GM23338 (cell line): ENCODE measurements around the gene USP48. TPM values are rescaled to one million over a fixed set of nuclear protein-coding genes. Genes with fewer than 3 reads are reported as not detected.

Source experiments
- ATAC-seq: fragments of 200-7000 bp; cut with Tn5 transposase; 3 replicates; pipeline ENCODE4 v1.9.1; 2020
- DNase-seq: peaks from one replicate; pipeline ENCODE4 v3.0.0-alpha.2; 2015; ENCODE audit warnings: low spot score
- H2AFZ ChIP-seq: fragments of 200-600 bp; sonication (generic); 2 replicates; pipeline ENCODE4 v1.8.0; 2016; ENCODE audit warnings: antibody characterized with exemption, mild to moderate bottlenecking, moderate library complexity
- H3F3A ChIP-seq: fragments of 200-600 bp; sonication (generic); replicated peaks from 2 replicates; pipeline ENCODE4 v1.8.0; 2017; ENCODE audit warnings: antibody characterized with exemption, mixed run types, low read depth
- H3K27ac ChIP-seq: fragments of 200-600 bp; sonication (generic); 2 replicates; pipeline ENCODE4 v1.6.1; 2016; ENCODE audit warnings: low read depth
- H3K27me3 ChIP-seq: fragments of 200-600 bp; sonication (generic); 2 replicates; pipeline ENCODE4 v1.8.0; 2016; ENCODE audit warnings: mild to moderate bottlenecking, mixed run types, moderate library complexity; ENCODE audit not compliant: insufficient read depth
- H3K36me3 ChIP-seq: fragments of 200-600 bp; sonication (generic); 2 replicates; pipeline ENCODE4 v1.8.0; 2016; ENCODE audit warnings: mild to moderate bottlenecking; ENCODE audit not compliant: insufficient read depth
- H3K4me1 ChIP-seq: fragments of 200-600 bp; sonication (generic); 2 replicates; pipeline ENCODE4 v1.8.0; 2016; ENCODE audit warnings: mild to moderate bottlenecking, moderate library complexity; ENCODE audit not compliant: insufficient read depth
- H3K4me2 ChIP-seq: fragments of 200-600 bp; sonication (generic); 2 replicates; pipeline ENCODE4 v1.7.1; 2017; ENCODE audit warnings: mixed run types
- H3K4me3 ChIP-seq: fragments of 200-600 bp; sonication (generic); 2 replicates; pipeline ENCODE4 v1.6.1; 2016; ENCODE audit warnings: mixed run types
- H3K79me2 ChIP-seq: fragments of 200-600 bp; sonication (generic); replicated peaks from 2 replicates; pipeline ENCODE4 v1.8.0; 2017; ENCODE audit warnings: mild to moderate bottlenecking; ENCODE audit not compliant: insufficient read depth
- H3K9me2 ChIP-seq: fragments of 200-600 bp; sonication (generic); 2 replicates; pipeline ENCODE4 v1.8.0; 2017; ENCODE audit not compliant: insufficient read depth
- H4K20me1 ChIP-seq: fragments of 200-600 bp; sonication (generic); replicated peaks from 2 replicates; pipeline ENCODE4 v1.8.0; 2017; ENCODE audit warnings: mild to moderate bottlenecking; ENCODE audit not compliant: insufficient read depth
- H3K27ac Mint-ChIP-seq: 2 replicates; pipeline ENCODE4 v1.8.0; 2020; ENCODE audit warnings: inconsistent platforms, mild to moderate bottlenecking, moderate library complexity, mixed read lengths
- H3K27me3 Mint-ChIP-seq: 3 replicates; pipeline ENCODE4 v1.8.0; 2022; ENCODE audit warnings: low read depth, mild to moderate bottlenecking, moderate library complexity, mixed read lengths, inconsistent platforms; ENCODE audit not compliant: insufficient read depth, poor library complexity
- H3K36me3 Mint-ChIP-seq: 3 replicates; pipeline ENCODE4 v1.8.0; 2021; ENCODE audit warnings: low read depth, mild to moderate bottlenecking, inconsistent platforms, moderate library complexity, mixed read lengths
- H3K4me1 Mint-ChIP-seq: 3 replicates; pipeline ENCODE4 v1.8.0; 2020; ENCODE audit warnings: mild to moderate bottlenecking, inconsistent platforms, mixed read lengths
- H3K4me3 Mint-ChIP-seq: 3 replicates; pipeline ENCODE4 v1.8.0; 2021; ENCODE audit warnings: moderate library complexity, mild to moderate bottlenecking, inconsistent platforms, mixed read lengths
- H3K9me3 Mint-ChIP-seq: 3 replicates; pipeline ENCODE4 v1.8.0; 2020; ENCODE audit warnings: moderate library complexity, mild to moderate bottlenecking, inconsistent platforms, mixed read lengths
- CREB1 ChIP-seq: fragments of 250-450 bp; sonication (Bioruptor Pico); IDR thresholded peaks from 2 replicates; pipeline ENCODE4 v1.5.0; 2020; ENCODE audit warnings: low read depth, mild to moderate bottlenecking, moderate library complexity
- EZH2 ChIP-seq: fragments of 200-600 bp; sonication (generic); IDR thresholded peaks from one replicate; pipeline ENCODE4 v1.8.0; 2017; ENCODE audit warnings: antibody characterized with exemption, mild to moderate bottlenecking, low read depth; ENCODE audit not compliant: unreplicated experiment
- JUNB ChIP-seq: IDR thresholded peaks from one replicate; pipeline ENCODE4 v1.6.1; 2016; ENCODE audit warnings: antibody characterized with exemption; ENCODE audit not compliant: unreplicated experiment
- NANOG ChIP-seq: IDR thresholded peaks from 2 replicates; pipeline ENCODE4 v1.6.1; 2016; ENCODE audit warnings: antibody characterized with exemption, borderline replicate concordance
- STAT1 ChIP-seq: IDR thresholded peaks from one replicate; pipeline ENCODE4 v1.6.1; 2016; ENCODE audit warnings: antibody characterized with exemption; ENCODE audit not compliant: unreplicated experiment
- ZNF114 ChIP-seq: fragments of 250-450 bp; sonication (Bioruptor Pico); IDR thresholded peaks from 2 replicates; pipeline ENCODE4 v1.5.0; 2020; ENCODE audit warnings: mild to moderate bottlenecking, moderate library complexity
- ZNF331 ChIP-seq: fragments of 250-450 bp; sonication (Bioruptor Pico); IDR thresholded peaks from 2 replicates; pipeline ENCODE4 v1.5.0; 2020; ENCODE audit warnings: low read depth, mild to moderate bottlenecking, moderate library complexity
- polyA plus RNA-seq: library from polyadenylated mRNA; unstranded; fragments of >200 nt; fragmentation: Nextera tagmentation; extraction: Ambion mirVana; gene quantifications from 2 replicates; pipeline ENCODE4 v1.2.1, GENCODE V29; 2016
- total RNA-seq: library from RNA; depleted of rRNA; stranded (reverse); fragments of >200 nt; shearing (Covaris generic); gene quantifications from 2 replicates; pipeline ENCODE4 v1.2.3, GENCODE V29; 2014
- TF ChIP-seq, protein P1 (sequence below): IDR thresholded peaks from 2 replicates; pipeline ENCODE4 v1.6.1; 2016; ENCODE audit warnings: antibody characterized with exemption
- TF ChIP-seq, protein P2 (sequence below): IDR thresholded peaks from one replicate; pipeline ENCODE4 v1.6.1; 2018; ENCODE audit warnings: antibody characterized with exemption; ENCODE audit not compliant: unreplicated experiment
- TF ChIP-seq, protein P3 (sequence below): fragments of 250-450 bp; sonication (Bioruptor Pico); IDR thresholded peaks from 2 replicates; pipeline ENCODE4 v1.5.0; 2020; ENCODE audit warnings: mild to moderate bottlenecking, moderate library complexity

USP48 gene
- total and polyA plus RNA-seq, 2 experiments from 2014 or later, result 85.9 to 151 TPM

DNA sequence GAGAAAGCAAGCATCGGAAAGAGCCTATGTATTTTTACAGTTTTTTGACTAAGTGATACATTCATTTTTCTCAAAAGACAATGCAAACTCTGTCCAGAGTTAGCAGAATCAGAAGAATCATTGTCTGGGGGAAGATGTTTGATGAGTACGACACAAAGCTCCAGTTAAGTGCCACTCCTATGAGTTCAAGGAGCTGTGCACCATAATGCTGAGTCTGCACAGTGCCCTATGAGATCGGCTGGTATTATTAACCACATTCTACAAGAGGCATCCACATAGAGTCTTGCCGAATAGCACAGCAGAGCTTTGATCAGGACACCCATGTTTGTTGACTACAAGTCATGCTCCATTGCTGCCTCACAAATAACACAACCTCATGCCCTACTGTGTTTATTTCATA lies 58.9 kb downstream of the USP48 start:
- no peak overlapping the region for H3K4me3 Mint-ChIP-seq
- H3K79me2 ChIP-seq, result peaks cover 3% of the 10 kb centered on the region; the same call in 1 of the 2 replicates
- no peak overlapping the region for H3K27ac ChIP-seq
- H3F3A ChIP-seq, result no peaks in the 10 kb centered on the region
- H3K4me1 ChIP-seq, result no peaks in the 10 kb centered on the region
- peaks cover 51% of the 10 kb centered on the region for H3K36me3 Mint-ChIP-seq
- no peak for DNase-seq
- TF ChIP-seq, protein P1, sequence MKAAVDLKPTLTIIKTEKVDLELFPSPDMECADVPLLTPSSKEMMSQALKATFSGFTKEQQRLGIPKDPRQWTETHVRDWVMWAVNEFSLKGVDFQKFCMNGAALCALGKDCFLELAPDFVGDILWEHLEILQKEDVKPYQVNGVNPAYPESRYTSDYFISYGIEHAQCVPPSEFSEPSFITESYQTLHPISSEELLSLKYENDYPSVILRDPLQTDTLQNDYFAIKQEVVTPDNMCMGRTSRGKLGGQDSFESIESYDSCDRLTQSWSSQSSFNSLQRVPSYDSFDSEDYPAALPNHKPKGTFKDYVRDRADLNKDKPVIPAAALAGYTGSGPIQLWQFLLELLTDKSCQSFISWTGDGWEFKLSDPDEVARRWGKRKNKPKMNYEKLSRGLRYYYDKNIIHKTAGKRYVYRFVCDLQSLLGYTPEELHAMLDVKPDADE, result no peak
- no peak for TF ChIP-seq STAT1
- TF ChIP-seq ZNF114 (CRISPR knock-in tag), result no peak
- TF ChIP-seq EZH2, result no peak
- TF ChIP-seq, protein P2, sequence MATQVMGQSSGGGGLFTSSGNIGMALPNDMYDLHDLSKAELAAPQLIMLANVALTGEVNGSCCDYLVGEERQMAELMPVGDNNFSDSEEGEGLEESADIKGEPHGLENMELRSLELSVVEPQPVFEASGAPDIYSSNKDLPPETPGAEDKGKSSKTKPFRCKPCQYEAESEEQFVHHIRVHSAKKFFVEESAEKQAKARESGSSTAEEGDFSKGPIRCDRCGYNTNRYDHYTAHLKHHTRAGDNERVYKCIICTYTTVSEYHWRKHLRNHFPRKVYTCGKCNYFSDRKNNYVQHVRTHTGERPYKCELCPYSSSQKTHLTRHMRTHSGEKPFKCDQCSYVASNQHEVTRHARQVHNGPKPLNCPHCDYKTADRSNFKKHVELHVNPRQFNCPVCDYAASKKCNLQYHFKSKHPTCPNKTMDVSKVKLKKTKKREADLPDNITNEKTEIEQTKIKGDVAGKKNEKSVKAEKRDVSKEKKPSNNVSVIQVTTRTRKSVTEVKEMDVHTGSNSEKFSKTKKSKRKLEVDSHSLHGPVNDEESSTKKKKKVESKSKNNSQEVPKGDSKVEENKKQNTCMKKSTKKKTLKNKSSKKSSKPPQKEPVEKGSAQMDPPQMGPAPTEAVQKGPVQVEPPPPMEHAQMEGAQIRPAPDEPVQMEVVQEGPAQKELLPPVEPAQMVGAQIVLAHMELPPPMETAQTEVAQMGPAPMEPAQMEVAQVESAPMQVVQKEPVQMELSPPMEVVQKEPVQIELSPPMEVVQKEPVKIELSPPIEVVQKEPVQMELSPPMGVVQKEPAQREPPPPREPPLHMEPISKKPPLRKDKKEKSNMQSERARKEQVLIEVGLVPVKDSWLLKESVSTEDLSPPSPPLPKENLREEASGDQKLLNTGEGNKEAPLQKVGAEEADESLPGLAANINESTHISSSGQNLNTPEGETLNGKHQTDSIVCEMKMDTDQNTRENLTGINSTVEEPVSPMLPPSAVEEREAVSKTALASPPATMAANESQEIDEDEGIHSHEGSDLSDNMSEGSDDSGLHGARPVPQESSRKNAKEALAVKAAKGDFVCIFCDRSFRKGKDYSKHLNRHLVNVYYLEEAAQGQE, result no peak
- TF ChIP-seq JUNB, result no peak
- no peaks in the 10 kb centered on the region for H3K4me1 Mint-ChIP-seq
- ATAC-seq, result no peak
- peaks cover 12% of the 10 kb centered on the region for H3K27me3 Mint-ChIP-seq
- no peak overlapping the region for H2AFZ ChIP-seq
- no peak overlapping the region; the same call in 1 of the 2 replicates for H3K27ac Mint-ChIP-seq
- no peak overlapping the region for H3K4me2 ChIP-seq
- no peaks in the 10 kb centered on the region for H3K9me3 Mint-ChIP-seq
- peaks cover 18% of the 10 kb centered on the region for H3K36me3 ChIP-seq
- H4K20me1 ChIP-seq, result no peaks in the 10 kb centered on the region; the same call in none of the 2 replicates
- H3K9me2 ChIP-seq, result no peaks in the 10 kb centered on the region
- no peak overlapping the region for H3K4me3 ChIP-seq
- H3K27me3 ChIP-seq, result no peaks in the 10 kb centered on the region

DNA sequence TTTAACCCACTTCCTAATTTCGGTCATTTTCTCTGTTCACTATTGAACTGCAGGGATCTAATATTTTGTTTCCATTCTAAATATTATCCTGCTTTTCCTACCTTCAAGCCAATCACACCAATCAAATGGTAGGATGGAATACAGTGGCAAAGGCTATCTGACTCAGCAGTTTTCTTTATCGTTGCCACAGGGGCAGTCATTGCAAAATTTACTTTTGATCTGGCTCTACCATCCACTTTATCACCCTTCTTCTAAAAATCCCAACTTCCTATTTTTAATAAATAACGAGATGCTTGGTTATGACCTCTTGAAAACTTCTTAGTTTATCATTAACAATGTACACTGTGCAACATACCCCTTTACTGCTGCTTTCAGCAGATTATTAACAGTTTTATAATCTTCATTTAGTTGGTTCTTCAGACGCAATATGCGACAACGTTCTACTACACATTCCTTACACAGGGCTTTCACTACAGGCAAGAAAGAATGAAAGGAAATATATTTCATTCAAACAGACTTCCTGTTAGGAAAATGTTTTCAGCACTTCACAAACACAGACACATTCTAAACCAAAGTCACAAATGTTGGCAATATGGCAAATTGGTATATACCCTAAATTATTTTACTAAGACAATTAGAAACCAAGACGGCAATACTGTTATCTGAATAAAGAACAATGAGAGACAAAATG lies 61.5 kb downstream of the USP48 start:
- H2AFZ ChIP-seq, result no peak overlapping the region
- H3K9me2 ChIP-seq, result no peaks in the 10 kb centered on the region
- peak overlapping the region; percentile 31 for H3K27ac Mint-ChIP-seq
- no peaks in the 10 kb centered on the region; the same call in 1 of the 2 replicates for H3K79me2 ChIP-seq
- H3K4me2 ChIP-seq, result no peak overlapping the region
- DNase-seq (no peak), ATAC-seq (no peak)
- H3K36me3 ChIP-seq, result peaks cover 33% of the 10 kb centered on the region
- H3K27me3 ChIP-seq, result no peaks in the 10 kb centered on the region
- no peak overlapping the region for H3K4me3 Mint-ChIP-seq
- no peaks in the 10 kb centered on the region; the same call in 1 of the 2 replicates for H4K20me1 ChIP-seq
- H3K4me1 ChIP-seq, result no peaks in the 10 kb centered on the region
- peaks cover 61% of the 10 kb centered on the region for H3K36me3 Mint-ChIP-seq
- 0 out of 2 replicates have a peak, but pooled peaks cover 3% of the 10 kb centered on the region for H3F3A ChIP-seq
- no peak overlapping the region for H3K4me3 ChIP-seq
- peaks cover 12% of the 10 kb centered on the region for H3K27me3 Mint-ChIP-seq
- no peaks in the 10 kb centered on the region for H3K4me1 Mint-ChIP-seq
- H3K9me3 Mint-ChIP-seq, result no peaks in the 10 kb centered on the region
- H3K27ac ChIP-seq, result peak overlapping the region; percentile 42; the same call in 1 of the 2 replicates
- TF ChIP-seq ZNF114 (CRISPR knock-in tag), result no peak
- no peak for TF ChIP-seq STAT1
- TF ChIP-seq CREB1 (CRISPR knock-in tag), result no peak
- no peak for TF ChIP-seq JUNB
- no peak for TF ChIP-seq NANOG
- TF ChIP-seq ZNF331 (CRISPR knock-in tag), result no peak
- TF ChIP-seq, protein P3, sequence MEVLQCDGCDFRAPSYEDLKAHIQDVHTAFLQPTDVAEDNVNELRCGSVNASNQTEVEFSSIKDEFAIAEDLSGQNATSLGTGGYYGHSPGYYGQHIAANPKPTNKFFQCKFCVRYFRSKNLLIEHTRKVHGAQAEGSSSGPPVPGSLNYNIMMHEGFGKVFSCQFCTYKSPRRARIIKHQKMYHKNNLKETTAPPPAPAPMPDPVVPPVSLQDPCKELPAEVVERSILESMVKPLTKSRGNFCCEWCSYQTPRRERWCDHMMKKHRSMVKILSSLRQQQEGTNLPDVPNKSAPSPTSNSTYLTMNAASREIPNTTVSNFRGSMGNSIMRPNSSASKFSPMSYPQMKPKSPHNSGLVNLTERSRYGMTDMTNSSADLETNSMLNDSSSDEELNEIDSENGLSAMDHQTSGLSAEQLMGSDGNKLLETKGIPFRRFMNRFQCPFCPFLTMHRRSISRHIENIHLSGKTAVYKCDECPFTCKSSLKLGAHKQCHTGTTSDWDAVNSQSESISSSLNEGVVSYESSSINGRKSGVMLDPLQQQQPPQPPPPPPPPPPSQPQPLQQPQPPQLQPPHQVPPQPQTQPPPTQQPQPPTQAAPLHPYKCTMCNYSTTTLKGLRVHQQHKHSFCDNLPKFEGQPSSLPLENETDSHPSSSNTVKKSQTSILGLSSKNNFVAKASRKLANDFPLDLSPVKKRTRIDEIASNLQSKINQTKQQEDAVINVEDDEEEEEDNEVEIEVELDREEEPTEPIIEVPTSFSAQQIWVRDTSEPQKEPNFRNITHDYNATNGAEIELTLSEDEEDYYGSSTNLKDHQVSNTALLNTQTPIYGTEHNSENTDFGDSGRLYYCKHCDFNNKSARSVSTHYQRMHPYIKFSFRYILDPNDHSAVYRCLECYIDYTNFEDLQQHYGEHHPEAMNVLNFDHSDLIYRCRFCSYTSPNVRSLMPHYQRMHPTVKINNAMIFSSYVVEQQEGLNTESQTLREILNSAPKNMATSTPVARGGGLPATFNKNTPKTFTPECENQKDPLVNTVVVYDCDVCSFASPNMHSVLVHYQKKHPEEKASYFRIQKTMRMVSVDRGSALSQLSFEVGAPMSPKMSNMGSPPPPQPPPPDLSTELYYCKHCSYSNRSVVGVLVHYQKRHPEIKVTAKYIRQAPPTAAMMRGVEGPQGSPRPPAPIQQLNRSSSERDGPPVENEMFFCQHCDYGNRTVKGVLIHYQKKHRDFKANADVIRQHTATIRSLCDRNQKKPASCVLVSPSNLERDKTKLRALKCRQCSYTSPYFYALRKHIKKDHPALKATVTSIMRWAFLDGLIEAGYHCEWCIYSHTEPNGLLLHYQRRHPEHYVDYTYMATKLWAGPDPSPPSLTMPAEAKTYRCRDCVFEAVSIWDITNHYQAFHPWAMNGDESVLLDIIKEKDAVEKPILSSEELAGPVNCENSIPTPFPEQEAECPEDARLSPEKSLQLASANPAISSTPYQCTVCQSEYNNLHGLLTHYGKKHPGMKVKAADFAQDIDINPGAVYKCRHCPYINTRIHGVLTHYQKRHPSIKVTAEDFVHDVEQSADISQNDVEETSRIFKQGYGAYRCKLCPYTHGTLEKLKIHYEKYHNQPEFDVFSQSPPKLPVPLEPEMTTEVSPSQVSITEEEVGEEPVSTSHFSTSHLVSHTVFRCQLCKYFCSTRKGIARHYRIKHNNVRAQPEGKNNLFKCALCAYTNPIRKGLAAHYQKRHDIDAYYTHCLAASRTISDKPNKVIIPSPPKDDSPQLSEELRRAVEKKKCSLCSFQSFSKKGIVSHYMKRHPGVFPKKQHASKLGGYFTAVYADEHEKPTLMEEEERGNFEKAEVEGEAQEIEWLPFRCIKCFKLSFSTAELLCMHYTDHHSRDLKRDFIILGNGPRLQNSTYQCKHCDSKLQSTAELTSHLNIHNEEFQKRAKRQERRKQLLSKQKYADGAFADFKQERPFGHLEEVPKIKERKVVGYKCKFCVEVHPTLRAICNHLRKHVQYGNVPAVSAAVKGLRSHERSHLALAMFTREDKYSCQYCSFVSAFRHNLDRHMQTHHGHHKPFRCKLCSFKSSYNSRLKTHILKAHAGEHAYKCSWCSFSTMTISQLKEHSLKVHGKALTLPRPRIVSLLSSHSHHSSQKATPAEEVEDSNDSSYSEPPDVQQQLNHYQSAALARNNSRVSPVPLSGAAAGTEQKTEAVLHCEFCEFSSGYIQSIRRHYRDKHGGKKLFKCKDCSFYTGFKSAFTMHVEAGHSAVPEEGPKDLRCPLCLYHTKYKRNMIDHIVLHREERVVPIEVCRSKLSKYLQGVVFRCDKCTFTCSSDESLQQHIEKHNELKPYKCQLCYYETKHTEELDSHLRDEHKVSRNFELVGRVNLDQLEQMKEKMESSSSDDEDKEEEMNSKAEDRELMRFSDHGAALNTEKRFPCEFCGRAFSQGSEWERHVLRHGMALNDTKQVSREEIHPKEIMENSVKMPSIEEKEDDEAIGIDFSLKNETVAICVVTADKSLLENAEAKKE (CRISPR knock-in tag), result no peak
